AG04450 (cell line): ENCODE results near the gene SH3RF3. TPM values are rescaled to one million over a fixed set of nuclear protein-coding genes. Genes with fewer than 3 reads are reported as not detected.

Experiments
- CTCF ChIA-PET: fragments of 300-600, 350-600 bp; formaldehyde crosslinking; extraction: SDS; loops from one replicate; lab custom pipeline; 2022; ENCODE audit warnings: antibody characterized with exemption, inconsistent platforms; lab: Charles Lee
- POLR2A ChIA-PET: fragments of 350-600 bp; formaldehyde crosslinking; extraction: SDS; loops from one replicate; lab custom pipeline; 2021; ENCODE audit warnings: antibody characterized with exemption, inconsistent platforms; lab: Yijun Ruan, JAX
- DNase-seq: peaks from one replicate; pipeline ENCODE4 v3.0.0-alpha.2; 2011; ENCODE audit warnings: low read depth, low spot score
- H3K27ac ChIP-seq: one replicate; pipeline ENCODE4 v1.5.1; 2012; ENCODE audit warnings: low read depth, low read length, control low read depth
- H3K27me3 ChIP-seq: one replicate; pipeline ENCODE4 v1.6.0; 2012; ENCODE audit warnings: low read length; ENCODE audit not compliant: control insufficient read depth, insufficient read depth
- H3K4me3 ChIP-seq: 2 replicates; pipeline ENCODE4 v1.5.1; 2011; ENCODE audit warnings: mild to moderate bottlenecking, low read depth, low read length, control low read depth
- H3K9me3 ChIP-seq: 2 replicates; pipeline ENCODE4 v1.5.1; 2012; ENCODE audit warnings: low read length; ENCODE audit not compliant: control insufficient read depth, insufficient read depth
- polyA plus RNA-seq: library from polyadenylated mRNA; depleted of rRNA; stranded (reverse); fragments of >200 nt; gene quantifications from 2 replicates; pipeline ENCODE4 v1.2.3, GENCODE V29; 2011
- TF ChIP-seq, protein P1 (sequence below): IDR thresholded peaks from 2 replicates; pipeline ENCODE4 v1.5.1; 2011; ENCODE audit warnings: low read depth, low read length, control low read depth, inconsistent platforms

The SH3RF3 gene
- polyA plus RNA-seq, 1 experiment, result 5.7 TPM

DNA sequence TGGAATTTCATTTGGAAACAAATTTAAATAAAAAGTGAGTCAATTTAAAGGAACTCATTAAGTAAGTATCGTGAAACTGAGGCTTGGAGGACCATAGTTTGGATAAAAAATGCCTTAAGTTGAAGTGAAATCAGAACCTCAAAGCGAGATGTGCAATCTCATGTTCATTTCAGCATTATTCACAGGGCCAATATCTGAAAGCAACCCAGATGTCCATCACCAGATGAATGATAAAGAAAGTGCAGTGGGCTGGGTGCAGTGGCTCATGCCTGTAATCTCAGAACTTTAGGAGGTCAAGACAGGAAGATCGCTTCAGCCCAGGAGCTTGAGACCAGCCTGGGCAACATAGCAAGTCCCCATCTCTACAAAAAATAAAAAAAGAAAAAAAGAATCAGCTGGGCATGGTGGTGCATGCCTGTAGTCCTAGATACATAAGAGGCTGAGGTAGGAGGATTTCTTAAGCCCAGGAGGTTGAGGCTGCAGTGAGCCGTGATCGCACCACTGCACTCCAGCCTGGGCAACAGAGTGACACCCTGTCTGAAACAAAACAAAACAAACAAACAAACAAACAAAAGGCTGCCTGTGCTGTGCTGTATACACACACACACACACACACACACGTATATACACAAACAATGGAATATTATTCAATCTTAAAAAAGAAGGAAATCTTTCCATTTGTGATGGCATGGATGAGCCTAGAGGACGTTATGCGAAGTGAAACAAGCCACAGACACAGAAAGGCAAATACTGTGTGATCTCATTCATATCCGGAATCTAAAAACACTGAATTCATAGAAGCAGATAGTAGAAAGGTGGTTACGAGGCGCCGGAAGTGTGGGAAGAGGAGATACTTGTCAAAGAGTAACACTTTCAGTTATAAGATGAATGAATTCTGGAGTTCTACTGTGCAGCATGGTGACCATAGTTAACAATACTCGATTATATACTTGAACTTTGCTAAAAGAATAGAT, 14.5 kb downstream of the SH3RF3 start:
- DNase-seq, result no peak
- TF ChIP-seq, protein P1, sequence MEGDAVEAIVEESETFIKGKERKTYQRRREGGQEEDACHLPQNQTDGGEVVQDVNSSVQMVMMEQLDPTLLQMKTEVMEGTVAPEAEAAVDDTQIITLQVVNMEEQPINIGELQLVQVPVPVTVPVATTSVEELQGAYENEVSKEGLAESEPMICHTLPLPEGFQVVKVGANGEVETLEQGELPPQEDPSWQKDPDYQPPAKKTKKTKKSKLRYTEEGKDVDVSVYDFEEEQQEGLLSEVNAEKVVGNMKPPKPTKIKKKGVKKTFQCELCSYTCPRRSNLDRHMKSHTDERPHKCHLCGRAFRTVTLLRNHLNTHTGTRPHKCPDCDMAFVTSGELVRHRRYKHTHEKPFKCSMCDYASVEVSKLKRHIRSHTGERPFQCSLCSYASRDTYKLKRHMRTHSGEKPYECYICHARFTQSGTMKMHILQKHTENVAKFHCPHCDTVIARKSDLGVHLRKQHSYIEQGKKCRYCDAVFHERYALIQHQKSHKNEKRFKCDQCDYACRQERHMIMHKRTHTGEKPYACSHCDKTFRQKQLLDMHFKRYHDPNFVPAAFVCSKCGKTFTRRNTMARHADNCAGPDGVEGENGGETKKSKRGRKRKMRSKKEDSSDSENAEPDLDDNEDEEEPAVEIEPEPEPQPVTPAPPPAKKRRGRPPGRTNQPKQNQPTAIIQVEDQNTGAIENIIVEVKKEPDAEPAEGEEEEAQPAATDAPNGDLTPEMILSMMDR, result no peak
- Histone ChIP-seq H3K27me3 (no peaks in the 10 kb centered on the region), H3K27ac (no peak overlapping the region), H3K4me3 (no peak overlapping the region), H3K9me3 (no peaks in the 10 kb centered on the region; the same call in 1 of the 2 replicates)
- ChIA-PET CTCF (no interaction called here), POLR2A (no interaction called here)

- Histone ChIP-seq H3K27ac (no peak overlapping the region), H3K9me3 (no peaks in the 10 kb centered on the region; the same call in 1 of the 2 replicates), H3K4me3 (no peak overlapping the region), H3K27me3 (no peaks in the 10 kb centered on the region)
- TF ChIP-seq, protein P1, result no peak
- ChIA-PET POLR2A (no interaction called here), CTCF (no interaction called here)
- DNase-seq, result no peak
Measured at GRCh38 chr2:109144271-109144670, 15.3 kb downstream of the SH3RF3 start.

DNA sequence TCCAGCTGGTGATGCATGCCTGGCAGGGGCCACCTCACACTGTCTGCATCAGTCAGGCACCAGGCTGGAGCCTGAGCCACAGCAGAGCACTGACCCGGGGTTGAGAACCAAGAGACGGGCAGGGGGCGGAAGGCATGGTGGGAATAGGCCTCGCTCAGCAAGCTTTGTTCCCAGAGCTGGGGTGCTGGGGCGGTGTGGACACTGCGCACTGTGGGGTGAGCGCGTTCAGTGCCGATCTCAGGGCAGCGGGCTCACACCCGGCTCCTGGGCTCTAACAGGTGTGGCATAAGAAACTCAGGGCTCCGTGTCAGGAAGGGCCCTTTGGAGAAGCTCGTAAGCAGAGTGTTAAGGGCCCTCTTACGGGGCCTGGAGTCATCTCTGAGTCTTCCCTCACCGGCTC, 15.7 kb downstream of the SH3RF3 start:
- CTCF ChIA-PET, result no interaction called here
- Histone ChIP-seq H3K27me3 (no peaks in the 10 kb centered on the region), H3K9me3 (no peaks in the 10 kb centered on the region; the same call in 1 of the 2 replicates), H3K4me3 (no peak overlapping the region), H3K27ac (no peak overlapping the region)
- POLR2A ChIA-PET, result no interaction called here
- no peak for DNase-seq
- TF ChIP-seq, protein P1, result no peak

GRCh38 chr2:109145286-109145685, 16.3 kb downstream of the SH3RF3 start:
- POLR2A ChIA-PET, result no interaction called here
- CTCF ChIA-PET, result no interaction called here
- DNase-seq, result no peak
- TF ChIP-seq, protein P1, result no peak
- Histone ChIP-seq H3K27ac (no peak overlapping the region), H3K4me3 (no peak overlapping the region), H3K27me3 (no peaks in the 10 kb centered on the region), H3K9me3 (no peaks in the 10 kb centered on the region; the same call in 1 of the 2 replicates)

GRCh38 chr2:109147405-109147804, 18.4 kb downstream of the SH3RF3 start:
- ChIA-PET CTCF (no interaction called here), POLR2A (no interaction called here)
- no peak for DNase-seq
- Histone ChIP-seq H3K4me3 (no peak overlapping the region), H3K9me3 (no peaks in the 10 kb centered on the region; the same call in 1 of the 2 replicates), H3K27me3 (no peaks in the 10 kb centered on the region), H3K27ac (no peak overlapping the region)
- TF ChIP-seq, protein P1, result no peak
